ENCODE data around the gene OSBPL1A. TPM values are rescaled to one million over a fixed set of nuclear protein-coding genes. Genes with fewer than 3 reads are reported as not detected.

Gene OSBPL1A
- total RNA-seq, 2 experiments from 2014 or later: 0.52 to 0.89 TPM

DNA sequence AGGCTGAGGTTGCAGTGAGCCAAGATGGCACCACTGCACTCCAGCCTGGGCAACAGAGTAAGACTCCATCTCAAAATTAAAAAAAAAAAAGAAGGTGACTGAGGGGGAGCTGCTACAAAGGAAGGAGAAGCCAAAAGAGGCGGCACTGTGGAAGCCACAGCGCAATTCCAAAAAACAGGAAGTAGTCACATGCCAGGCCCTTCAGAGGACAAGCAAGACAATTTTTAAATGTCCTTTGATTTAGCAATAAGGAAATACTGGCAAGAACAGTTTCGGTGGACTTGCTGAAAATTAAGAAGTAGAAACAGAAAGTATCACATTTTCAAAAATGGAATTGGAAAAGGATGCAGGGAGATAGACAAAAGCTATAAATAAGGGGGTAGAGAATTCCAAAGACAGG lies 122.8 kb downstream of the OSBPL1A start:
- ChIA-PET CTCF (no interaction called here), POLR2A (no interaction called here)

DNA sequence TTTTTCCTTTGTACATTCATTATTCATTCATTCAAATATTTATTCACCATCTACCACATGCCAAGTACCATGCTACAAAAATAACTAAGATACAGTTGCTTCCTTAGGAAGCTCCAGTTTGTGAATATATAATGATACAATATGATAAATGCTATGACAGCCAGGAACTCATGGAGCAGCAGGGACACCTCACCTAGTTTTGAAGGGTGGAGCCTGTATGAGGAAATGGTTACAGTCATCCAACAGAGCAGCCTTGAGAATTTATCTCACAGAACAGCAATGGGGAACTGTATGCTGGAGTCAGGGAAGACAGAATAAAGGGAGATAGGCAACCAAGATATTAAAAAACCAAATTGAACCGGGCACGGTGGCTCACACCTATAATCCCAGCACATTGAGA lies 124.0 kb downstream of the OSBPL1A start:
- ChIA-PET CTCF (no interaction called here), POLR2A (no interaction called here)

- CTCF ChIA-PET: no interaction called here
- POLR2A ChIA-PET: no interaction called here
Measured at GRCh38 chr18:24272229-24272525, 125.4 kb downstream of the OSBPL1A start.

DNA sequence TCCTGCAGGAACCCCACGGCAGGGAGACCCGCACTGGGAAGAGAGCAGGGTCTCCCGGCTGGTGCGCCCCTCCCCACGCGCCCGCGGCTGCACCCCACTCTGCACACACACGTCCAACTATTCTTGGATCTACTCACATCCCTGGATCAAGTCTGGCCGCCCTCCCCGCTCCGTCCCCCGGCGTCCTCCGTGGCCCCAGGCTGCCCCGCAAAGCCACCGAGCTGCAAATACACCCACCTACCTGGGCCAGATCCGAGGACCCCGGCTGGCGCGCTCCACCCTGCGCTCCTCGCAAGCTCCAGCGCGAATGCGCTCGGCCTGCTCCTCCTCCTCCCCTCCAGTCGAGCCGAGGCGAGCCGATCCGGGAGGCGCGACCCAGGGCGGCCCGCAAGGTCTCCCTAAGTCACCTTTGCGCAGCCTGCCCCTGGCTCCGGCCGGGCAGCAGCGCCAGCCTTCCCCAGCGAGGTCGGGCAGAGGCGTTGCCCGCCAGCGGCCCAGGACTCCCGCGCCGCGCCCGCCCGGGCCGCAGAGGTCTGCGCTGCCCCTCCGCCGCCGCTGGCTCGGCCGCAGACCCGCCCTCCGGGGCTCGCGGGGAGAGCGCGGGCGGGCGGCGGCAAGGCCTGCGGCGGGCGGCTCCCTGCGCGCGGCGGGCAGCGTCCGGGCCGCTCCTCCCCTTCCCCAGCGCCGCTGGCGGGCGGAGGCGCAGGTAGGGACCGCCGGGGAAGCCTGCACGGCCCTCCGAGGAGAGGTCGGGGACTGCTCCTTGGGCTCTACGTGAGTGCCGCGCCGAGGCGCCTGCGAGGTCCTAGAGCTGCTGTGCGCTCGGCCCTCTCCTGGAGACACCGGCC lies 126.0 kb downstream of the OSBPL1A start:
- POLR2A ChIA-PET: no interaction called here
- CTCF ChIA-PET: no interaction called here

DNA sequence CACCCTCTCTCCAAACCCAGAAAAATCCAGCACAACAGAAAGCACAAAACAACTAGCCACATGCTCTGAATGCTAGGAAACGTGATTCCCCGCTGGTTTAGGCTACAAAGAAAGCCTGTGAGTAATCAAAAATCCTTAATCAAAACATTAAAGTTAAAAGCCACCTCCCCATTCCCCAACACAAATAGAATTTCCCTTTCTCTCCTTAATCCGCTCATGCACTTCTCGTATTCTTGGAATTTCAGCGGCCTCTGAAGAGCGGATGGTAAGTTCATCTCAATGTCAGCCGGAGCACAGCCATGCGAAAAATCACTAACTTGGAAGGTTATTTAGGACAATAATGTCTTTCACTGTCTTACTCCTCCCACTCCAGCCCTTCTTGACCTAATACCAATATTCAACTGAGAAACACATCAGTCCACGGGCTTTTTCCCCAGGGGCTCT lies 126.7 kb downstream of the OSBPL1A start:
- ChIA-PET CTCF (interaction anchor here (1.0 kb wide), 1 partner anchor 15 kb away, joined by 3 read pairs; no protein-coding TSS in a partner anchor), POLR2A (no interaction called here)

GRCh38 chr18:24270358-24270936 lies 127.2 kb downstream of the OSBPL1A start:
- ChIA-PET POLR2A (no interaction called here), CTCF (interaction anchor here (1.0 kb wide), 1 partner anchor 16 kb away, joined by 3 read pairs; no protein-coding TSS in a partner anchor)

- CTCF ChIA-PET: no interaction called here
- POLR2A ChIA-PET: interaction anchor here (0.6 kb wide), 1 partner anchor 17 kb away, joined by 5 read pairs; no protein-coding TSS in a partner anchor
Measured at GRCh38 chr18:24268784-24269550, 128.7 kb downstream of the OSBPL1A start.

DNA sequence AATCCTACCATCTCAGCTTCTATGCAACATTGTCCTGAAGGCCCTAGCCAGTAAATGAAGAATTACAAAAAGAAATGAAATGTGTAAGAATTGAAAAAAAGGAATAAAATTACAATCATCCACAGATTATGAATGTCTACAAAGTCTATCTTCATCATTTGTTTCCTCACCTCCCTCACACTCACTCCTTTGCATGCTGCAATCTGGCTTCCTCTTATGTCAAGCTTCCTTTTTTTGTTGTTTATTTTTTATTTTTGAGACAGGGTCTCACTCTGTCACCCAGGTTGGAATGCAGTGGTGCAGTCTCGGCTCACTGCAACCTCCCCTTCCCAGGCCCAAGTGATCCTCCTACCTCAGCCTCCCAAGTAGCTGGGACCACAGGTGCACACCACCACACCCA lies 129.7 kb downstream of the OSBPL1A start:
- CTCF ChIA-PET: no interaction called here
- POLR2A ChIA-PET: no interaction called here

- ChIA-PET POLR2A (no interaction called here), CTCF (no interaction called here)
Measured at GRCh38 chr18:24266131-24266530, 131.5 kb downstream of the OSBPL1A start.

DNA sequence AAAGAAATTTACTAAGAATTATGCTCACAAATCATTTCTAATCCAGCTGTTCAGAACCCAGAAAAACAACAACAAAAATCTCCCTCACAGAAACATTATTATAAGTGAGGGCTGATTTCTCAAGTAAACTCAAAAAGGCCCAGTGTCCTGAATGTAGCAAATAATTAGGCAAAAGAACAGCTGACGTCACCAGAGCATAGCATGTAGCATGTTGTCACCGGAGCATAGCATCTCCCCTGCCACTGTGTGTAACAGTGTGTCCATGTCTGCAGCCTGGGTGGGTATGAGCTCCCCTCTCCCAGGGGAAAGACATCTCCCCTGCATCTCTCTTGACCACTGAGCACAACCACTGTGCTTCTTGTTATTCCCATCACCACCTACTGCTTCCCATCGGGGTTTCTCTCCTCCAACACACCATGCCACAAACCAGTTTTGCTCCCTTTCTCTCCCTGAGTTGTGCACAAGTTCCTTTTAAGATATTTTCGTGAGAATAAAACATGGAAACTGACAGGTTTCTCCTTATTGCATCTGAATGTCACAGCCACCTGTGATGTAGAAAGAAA lies 132.0 kb downstream of the OSBPL1A start:
- ChIA-PET CTCF (no interaction called here), POLR2A (no interaction called here)

DNA sequence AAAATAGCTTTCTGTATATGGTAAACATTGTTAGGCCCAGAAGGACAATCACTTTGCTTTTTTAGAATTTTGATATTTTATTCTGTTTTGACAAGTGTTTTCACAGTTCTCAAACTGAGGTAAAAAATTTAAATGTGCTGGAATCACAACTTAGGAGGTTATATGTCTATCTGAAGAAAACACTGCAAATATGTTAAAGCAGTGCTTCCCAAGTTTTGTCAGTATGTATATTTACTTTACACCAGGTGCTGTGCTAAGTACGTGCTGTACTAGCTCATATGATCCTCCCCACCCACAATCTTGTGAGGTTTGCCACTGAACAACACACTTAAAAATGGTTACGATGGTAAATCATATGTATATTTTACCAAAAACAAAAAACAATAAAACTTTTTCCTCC lies 134.6 kb downstream of the OSBPL1A start:
- ChIA-PET POLR2A (no interaction called here), CTCF (no interaction called here)

DNA sequence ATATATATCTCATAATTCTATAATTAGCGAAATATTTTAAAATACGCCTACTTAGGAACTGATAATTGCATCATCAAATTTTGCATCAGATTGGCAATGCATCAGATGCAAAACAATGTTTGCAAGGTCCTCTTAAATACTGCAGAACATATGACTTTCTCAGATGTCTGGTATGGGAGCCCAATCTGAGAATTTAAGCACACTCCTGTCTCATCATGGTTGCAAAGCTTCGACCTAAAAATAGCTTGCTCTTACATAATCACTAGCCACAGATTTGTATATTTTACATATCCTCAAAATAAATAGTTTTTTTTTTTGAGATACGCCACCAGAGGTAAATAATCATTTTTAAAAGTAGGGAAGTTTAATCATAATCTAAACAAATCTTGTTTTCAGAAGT lies 135.5 kb downstream of the OSBPL1A start:
- ChIA-PET CTCF (no interaction called here), POLR2A (no interaction called here)

- CTCF ChIA-PET: no interaction called here
Measured at GRCh38 chr18:24259869-24260641, 137.6 kb downstream of the OSBPL1A start.

GRCh38 chr18:24254071-24254470 lies 143.6 kb downstream of the OSBPL1A start:
- ChIA-PET POLR2A (no interaction called here), CTCF (no interaction called here)

More at GRCh38 chr18:24259869-24260641, 137.6 kb downstream of the OSBPL1A start:
- POLR2A ChIA-PET: no interaction called here

DNA sequence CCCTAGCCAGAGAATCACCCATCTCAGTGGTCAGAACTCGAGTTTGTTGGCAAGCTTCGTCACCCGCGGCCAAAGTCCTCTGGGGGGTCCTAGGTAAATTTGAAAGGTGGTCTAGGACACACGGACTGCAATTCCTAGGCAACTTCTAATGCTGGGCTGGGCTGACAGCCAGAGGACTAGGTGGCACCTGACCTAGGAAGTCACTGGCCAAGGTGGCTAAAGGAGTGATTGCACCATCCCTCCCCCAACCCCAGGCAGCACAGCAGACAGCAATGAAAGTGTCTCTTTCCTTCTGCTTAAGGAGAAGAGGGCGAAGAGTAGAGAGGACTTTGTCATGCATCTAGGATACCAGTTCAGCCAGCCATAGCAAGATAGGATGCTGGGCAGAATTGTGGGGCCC lies 147.9 kb downstream of the OSBPL1A start:
- ChIA-PET CTCF (interaction anchor here (0.6 kb wide), 1 partner anchor 61 kb away, joined by 3 read pairs; no protein-coding TSS in a partner anchor), POLR2A (no interaction called here)

- ChIA-PET CTCF (no interaction called here), POLR2A (no interaction called here)
Measured at GRCh38 chr18:24248359-24248758, 149.3 kb downstream of the OSBPL1A start.

GRCh38 chr18:24246143-24246542 lies 151.5 kb downstream of the OSBPL1A start:
- ChIA-PET POLR2A (no interaction called here), CTCF (no interaction called here)

GRCh38 chr18:24244698-24245097 lies 152.9 kb downstream of the OSBPL1A start:
- CTCF ChIA-PET: no interaction called here
- POLR2A ChIA-PET: no interaction called here

DNA sequence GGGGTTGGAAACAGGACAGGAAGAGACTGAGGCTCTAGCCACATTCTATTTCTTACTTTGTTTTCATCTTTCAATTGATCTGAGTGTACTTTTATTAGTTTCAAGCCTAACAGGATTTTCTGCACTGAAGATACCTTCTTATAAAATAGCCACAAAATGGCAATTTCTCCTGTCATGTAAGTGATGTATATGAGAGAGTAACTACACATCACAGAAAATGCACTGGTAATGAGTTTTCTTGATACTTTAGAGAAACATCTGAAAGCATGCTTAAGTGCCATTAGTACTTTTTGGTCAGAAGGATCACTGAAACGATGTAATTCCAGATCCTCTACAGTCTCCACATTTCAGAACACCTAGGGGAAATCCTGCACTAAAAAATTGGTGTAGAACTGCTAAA lies 153.9 kb downstream of the OSBPL1A start:
- POLR2A ChIA-PET: no interaction called here
- CTCF ChIA-PET: no interaction called here

DNA sequence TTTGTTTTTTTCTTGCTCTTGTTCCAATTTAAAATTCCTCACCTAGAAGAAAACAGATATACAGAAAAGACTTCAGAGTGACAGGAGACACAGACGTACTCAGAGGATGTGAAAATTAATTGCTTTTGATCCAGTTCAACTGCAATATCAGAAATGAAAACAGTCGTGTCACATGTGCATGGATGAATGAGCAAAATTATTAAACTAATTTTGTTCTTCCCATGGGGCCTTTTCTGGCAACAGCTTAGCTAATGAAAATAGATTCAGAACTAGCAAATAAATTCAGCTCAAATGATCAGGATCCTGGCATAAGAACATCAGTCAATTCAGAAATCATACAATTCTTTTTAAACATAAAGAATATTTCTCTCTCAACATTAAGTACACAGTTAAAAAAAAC lies 158.3 kb downstream of the OSBPL1A start:
- CTCF ChIA-PET: no interaction called here
- POLR2A ChIA-PET: no interaction called here
